Measurements from ENCODE around the gene MYLK2. TPM values are rescaled to one million over a fixed set of nuclear protein-coding genes. Genes with fewer than 3 reads are reported as not detected.

MYLK2 gene
- total RNA-seq = under 1 TPM in 1 of 3 donors, not detected in 2; 0.12 TPM
- total RNA-seq (2013) = not detected

- Histone ChIP-seq H3K4me1 (ENCODE audit: control insufficient read depth, insufficient read depth, low read length) (peaks cover 7% of the 10 kb centered on the region), H3K9me3 (ENCODE audit: control insufficient read depth, insufficient read depth, low read length) (no peaks in the 10 kb centered on the region), H3K27me3 (ENCODE audit: control insufficient read depth, insufficient read depth, low read length) (no peaks in the 10 kb centered on the region), H3K4me3 (ENCODE audit: low read length) (no peak within 1 kb of the TSS), H3K27ac (ENCODE audit: low read length) (no peak within 1 kb of the TSS), H3K36me3 (ENCODE audit: control insufficient read depth, insufficient read depth, low read length) (no peaks in the 10 kb centered on the region)
- Mint-ChIP-seq H3K36me3 (no peaks in the 10 kb centered on the region), H3K27ac (no peak within 1 kb of the TSS), H3K27me3 (ENCODE audit: low read depth in 2 of 2) (peaks cover 0 to 4% of the 10 kb centered on the region in 2 donors), H3K4me3 (no peak within 1 kb of the TSS), H3K4me1 (peaks cover 0 to 6% of the 10 kb centered on the region in 2 donors), H3K9me3 (no peaks in the 10 kb centered on the region)
- intact Hi-C loops (cut with micrococcal nuclease) = no loop called here
- no peak for DNase-seq
- no peak for TF ChIP-seq CTCF (IDR thresholded peaks at IDR 0.05)
- WGBS (ENCODE audit: insufficient coverage) = 93% methylated on average over 16 of the region's 16 CpGs
- no peak for ATAC-seq
Observed at GRCh38 chr20:31819083-31819784, at the start of gene MYLK2. TSS of gene MYLK2 (plus strand) at chr20:31819356. CDS start at chr20:31819581, 225 bp downstream.

GRCh38 chr20:31769681-31770080 is 49.5 kb upstream of the MYLK2 start:
- H3K36me3 ChIP-seq (ENCODE audit: control insufficient read depth, insufficient read depth, low read length) = no peaks in the 10 kb centered on the region
- no peaks in the 10 kb centered on the region for H3K4me1 ChIP-seq (ENCODE audit: control insufficient read depth, insufficient read depth, low read length)
- H3K4me3 ChIP-seq (ENCODE audit: low read length) = no peak overlapping the region
- Mint-ChIP-seq H3K4me3 (peak overlapping the region; percentile 25), H3K36me3 (no peaks in the 10 kb centered on the region), H3K27me3 (ENCODE audit: low read depth in 2 of 2) (no peaks in the 10 kb centered on the region), H3K27ac (peak overlapping the region; percentile 68 to 78), H3K4me1 (peaks cover 8 to 17% of the 10 kb centered on the region in 2 donors), H3K9me3 (no peaks in the 10 kb centered on the region)
- intact Hi-C loops (cut with micrococcal nuclease) = no loop called here
- no peaks in the 10 kb centered on the region for H3K9me3 ChIP-seq (ENCODE audit: control insufficient read depth, insufficient read depth, low read length)
- ATAC-seq = no peak
- DNase-seq = no peak
- 97% methylated on average over 5 of the region's 5 CpGs for WGBS (ENCODE audit: insufficient coverage)
- no peaks in the 10 kb centered on the region for H3K27me3 ChIP-seq (ENCODE audit: control insufficient read depth, insufficient read depth, low read length)
- no peak overlapping the region for H3K27ac ChIP-seq (ENCODE audit: low read length)
- TF ChIP-seq CTCF (IDR thresholded peaks at IDR 0.05) = no peak

GRCh38 chr20:31770243-31770642 is 48.9 kb upstream of the MYLK2 start:
- no peaks in the 10 kb centered on the region for H3K36me3 ChIP-seq (ENCODE audit: control insufficient read depth, insufficient read depth, low read length)
- H3K36me3 Mint-ChIP-seq = no peaks in the 10 kb centered on the region
- H3K4me1 Mint-ChIP-seq = peaks cover 8 to 17% of the 10 kb centered on the region in 2 donors
- peak overlapping the region; percentile 37 for H3K27ac ChIP-seq (ENCODE audit: low read length)
- DNase-seq = peak in 1 of 2 donors; percentile 17
- no peaks in the 10 kb centered on the region for H3K27me3 Mint-ChIP-seq (ENCODE audit: low read depth in 2 of 2)
- TF ChIP-seq CTCF (IDR thresholded peaks at IDR 0.05) = no peak
- H3K27me3 ChIP-seq (ENCODE audit: control insufficient read depth, insufficient read depth, low read length) = no peaks in the 10 kb centered on the region
- no CpG with 5 or more reads among the region's 1 CpG for WGBS (ENCODE audit: insufficient coverage)
- peak; percentile 60 to 84 (median 71) for ATAC-seq
- no peaks in the 10 kb centered on the region for H3K9me3 ChIP-seq (ENCODE audit: control insufficient read depth, insufficient read depth, low read length)
- no peak overlapping the region for H3K4me3 ChIP-seq (ENCODE audit: low read length)
- peak overlapping the region; percentile 73 for H3K4me3 Mint-ChIP-seq
- peak overlapping the region; percentile 68 to 78 for H3K27ac Mint-ChIP-seq
- intact Hi-C loops (cut with micrococcal nuclease) = no loop called here
- H3K9me3 Mint-ChIP-seq = no peaks in the 10 kb centered on the region
- no peaks in the 10 kb centered on the region for H3K4me1 ChIP-seq (ENCODE audit: control insufficient read depth, insufficient read depth, low read length)

- DNase-seq (no peak), ATAC-seq (no peak)
- H3K4me1 ChIP-seq (ENCODE audit: control insufficient read depth, insufficient read depth, low read length) = no peaks in the 10 kb centered on the region
- intact Hi-C loops (cut with micrococcal nuclease) = no loop called here
- WGBS (ENCODE audit: insufficient coverage) = 92% methylated on average over 1 of the region's 1 CpG
- no peaks in the 10 kb centered on the region for H3K9me3 ChIP-seq (ENCODE audit: control insufficient read depth, insufficient read depth, low read length)
- no peak overlapping the region for H3K27ac ChIP-seq (ENCODE audit: low read length)
- H3K36me3 ChIP-seq (ENCODE audit: control insufficient read depth, insufficient read depth, low read length) = no peaks in the 10 kb centered on the region
- Mint-ChIP-seq H3K4me1 (peaks cover 8 to 17% of the 10 kb centered on the region in 2 donors), H3K36me3 (no peaks in the 10 kb centered on the region), H3K9me3 (no peaks in the 10 kb centered on the region), H3K4me3 (no peak overlapping the region), H3K27me3 (ENCODE audit: low read depth in 2 of 2) (no peaks in the 10 kb centered on the region), H3K27ac (no peak overlapping the region)
- no peak for TF ChIP-seq CTCF (IDR thresholded peaks at IDR 0.05)
- no peaks in the 10 kb centered on the region for H3K27me3 ChIP-seq (ENCODE audit: control insufficient read depth, insufficient read depth, low read length)
- H3K4me3 ChIP-seq (ENCODE audit: low read length) = no peak overlapping the region
Observed at GRCh38 chr20:31774408-31774807, 44.7 kb upstream of the MYLK2 start.

Measured in natural killer cell (primary cell).